SK-N-SH (cell line): ENCODE data around the gene WDFY1. TPM values are rescaled to one million over a fixed set of nuclear protein-coding genes. Genes with fewer than 3 reads are reported as not detected.

ENCODE experiments used
- CTCF ChIA-PET: fragments of 300-600, 350-600 bp; formaldehyde crosslinking; extraction: SDS; loops from one replicate; lab custom pipeline; 2021; lab: Yijun Ruan, JAX
- POLR2A ChIA-PET: fragments of 350-600 bp; sonication (Branson Sonifier 250); formaldehyde crosslinking; extraction: SDS; loops from one replicate; lab custom pipeline; 2020; ENCODE audit warnings: antibody characterized with exemption, inconsistent platforms; lab: Yijun Ruan, JAX
- DNase-seq: peaks from one replicate; pipeline ENCODE4 v3.0.0; 2012
- H2AFZ ChIP-seq: fragments of 200-600 bp; sonication (generic); 2 replicates; pipeline ENCODE4 v1.8.1; 2016; ENCODE audit warnings: antibody characterized with exemption, mild to moderate bottlenecking, low read depth
- H3F3A ChIP-seq: fragments of 200-600 bp; sonication (generic); replicated peaks from 2 replicates; pipeline ENCODE3; 2016; ENCODE audit warnings: antibody characterized with exemption, mild to moderate bottlenecking; ENCODE audit not compliant: insufficient read depth
- H3K27ac ChIP-seq, 2 experiments: fragments of 200-500 bp in 1 of 2; fragments of 200-600 bp in 1 of 2; sonication (Bioruptor generic) in 1 of 2; sonication (generic), shearing (Covaris generic) in 1 of 2; 2 replicates each; pipeline versions ENCODE4 v1.5.1 to v1.6.1; 2014 to 2016; ENCODE audit warnings: low read depth in 2 of 2, inconsistent platforms in 1 of 2, low read length in 1 of 2, mild to moderate bottlenecking in 1 of 2, mixed read lengths in 1 of 2
- H3K27me3 ChIP-seq: fragments of 200-600 bp; sonication (generic), shearing (Covaris generic); 2 replicates; pipeline ENCODE4 v1.6.1; 2016; ENCODE audit warnings: mixed run types; ENCODE audit not compliant: insufficient read depth
- H3K36me3 ChIP-seq, 2 experiments: fragments of 200-500 bp in 1 of 2; fragments of 200-600 bp in 1 of 2; sonication (Bioruptor generic) in 1 of 2; sonication (generic) in 1 of 2; replicated peaks in 1 of 2; 2 replicates each; pipeline versions ENCODE3 to v1.5.1; 2014 to 2016; ENCODE audit warnings: low read length in 1 of 2, mild to moderate bottlenecking in 1 of 2; ENCODE audit not compliant: insufficient read depth in 2 of 2, control insufficient read depth in 1 of 2
- H3K4me1 ChIP-seq, 2 experiments: fragments of 200-500 bp in 1 of 2; fragments of 200-600 bp in 1 of 2; sonication (Bioruptor generic) in 1 of 2; sonication (generic), shearing (Covaris generic) in 1 of 2; 2 replicates each; pipeline versions ENCODE4 v1.5.1 to v1.6.1; 2014 to 2016; ENCODE audit warnings: low read depth in 1 of 2, low read length in 1 of 2, mixed run types in 1 of 2; ENCODE audit not compliant: insufficient read depth in 2 of 2, control insufficient read depth in 1 of 2
- H3K4me2 ChIP-seq: fragments of 200-600 bp; sonication (generic), shearing (Covaris generic); 2 replicates; pipeline ENCODE4 v1.6.1; 2017; ENCODE audit warnings: mixed run types
- H3K4me3 ChIP-seq, 2 experiments: fragments of 200-500 bp in 1 of 2; fragments of 200-600 bp in 1 of 2; sonication (Bioruptor generic) in 1 of 2; sonication (generic), shearing (Covaris generic) in 1 of 2; 2 replicates each; pipeline versions ENCODE4 v1.5.1 to v1.8.1; 2014 to 2016; ENCODE audit warnings: low read depth in 2 of 2, inconsistent platforms in 1 of 2, low read length in 1 of 2, mild to moderate bottlenecking in 1 of 2, mixed read lengths in 1 of 2, moderate library complexity in 1 of 2
- H3K79me2 ChIP-seq: fragments of 200-600 bp; sonication (generic); 2 replicates; pipeline ENCODE4 v1.8.1; 2017; ENCODE audit warnings: mild to moderate bottlenecking; ENCODE audit not compliant: insufficient read depth
- H3K9ac ChIP-seq: fragments of 200-600 bp; sonication (generic); 2 replicates; pipeline ENCODE4 v1.6.1; 2017; ENCODE audit warnings: mixed run types
- H3K9me2 ChIP-seq: fragments of 200-600 bp; sonication (generic); 2 replicates; pipeline ENCODE4 v1.6.1; 2017; ENCODE audit warnings: mixed run types
- H3K9me3 ChIP-seq: fragments of 200-600 bp; sonication (generic); 2 replicates; pipeline ENCODE4 v1.6.1; 2017; ENCODE audit warnings: mixed run types, mild to moderate bottlenecking, moderate library complexity
- H4K20me1 ChIP-seq: fragments of 200-600 bp; sonication (generic); 2 replicates; pipeline ENCODE4 v1.6.1; 2017; ENCODE audit warnings: mild to moderate bottlenecking, mixed run types; ENCODE audit not compliant: insufficient read depth
- FOSL2 ChIP-seq: IDR thresholded peaks from 2 replicates; pipeline ENCODE4 v1.4.0; 2012; ENCODE audit warnings: low read depth, mild to moderate bottlenecking, moderate library complexity, borderline replicate concordance
- FOXM1 ChIP-seq: IDR thresholded peaks from 2 replicates; pipeline ENCODE4 v1.4.0; 2012; ENCODE audit warnings: low read depth, mild to moderate bottlenecking
- JUND ChIP-seq: IDR thresholded peaks from 2 replicates; pipeline ENCODE4 v1.4.0; 2012
- MEF2A ChIP-seq: IDR thresholded peaks from 2 replicates; pipeline ENCODE4 v1.4.0; 2012; ENCODE audit warnings: low read depth, borderline replicate concordance
- MXI1 ChIP-seq: IDR thresholded peaks from 2 replicates; pipeline ENCODE4 v1.6.1; 2012; ENCODE audit warnings: mild to moderate bottlenecking, low read depth, low read length, improper control_type of control experiment
- NFIC ChIP-seq: IDR thresholded peaks from 2 replicates; pipeline ENCODE4 v1.4.0; 2012; ENCODE audit warnings: borderline replicate concordance
- NRF1 ChIP-seq: IDR thresholded peaks from 2 replicates; pipeline ENCODE4 v1.6.1; 2012; ENCODE audit warnings: low read depth, mild to moderate bottlenecking, low read length
- PBX3 ChIP-seq: IDR thresholded peaks from 2 replicates; pipeline ENCODE4; 2012
- POLR2AphosphoS5 ChIP-seq: IDR thresholded peaks from 2 replicates; pipeline ENCODE4 v1.6.1; 2012; ENCODE audit warnings: low read depth, low read length
- SIN3A ChIP-seq: IDR thresholded peaks from 2 replicates; pipeline ENCODE4 v1.6.1; 2012; ENCODE audit warnings: low read depth, mild to moderate bottlenecking, low read length, moderate library complexity, borderline replicate concordance
- TAF1 ChIP-seq: IDR thresholded peaks from 2 replicates; pipeline ENCODE4 v1.6.1; 2012; ENCODE audit warnings: low read depth, mild to moderate bottlenecking, low read length, moderate library complexity, borderline replicate concordance
- TCF12 ChIP-seq: IDR thresholded peaks from 2 replicates; pipeline ENCODE4 v1.4.0; 2012
- TEAD4 ChIP-seq: IDR thresholded peaks from 2 replicates; pipeline ENCODE4 v1.4.0; 2012; ENCODE audit warnings: mild to moderate bottlenecking, borderline replicate concordance; ENCODE audit not compliant: insufficient read depth
- WGBS: methylation state at CpG from one replicate; pipeline ENCODE4 v1.1.6; 2017; ENCODE audit warnings: low lambda C conversion rate; 5-methylcytosine and 5-hydroxymethylcytosine counted together
- polyA plus RNA-seq, 3 experiments: library from polyadenylated mRNA; depleted of rRNA; stranded (reverse); fragments of >200 nt; gene quantifications; 2 replicates each; pipeline ENCODE4 v1.2.3, GENCODE V29; 2012

Gene WDFY1
- polyA plus RNA-seq, 1 of the 3 experiments (the other 2 are of a cell fraction) = 21.7 TPM

- H3K4me2 ChIP-seq = no peak overlapping the region
- no peaks in the 10 kb centered on the region for H3K9me3 ChIP-seq
- H3K36me3 ChIP-seq = peaks cover 0 to 6% of the 10 kb centered on the region in 2 experiments
- H3K4me3 ChIP-seq = no peak overlapping the region
- no peaks in the 10 kb centered on the region for H3K27me3 ChIP-seq
- peak overlapping the region in 1 of 2 experiments; percentile 75; a peak in 2 of 4 replicates for H3K27ac ChIP-seq
- H3K9ac ChIP-seq = no peak overlapping the region
- H3K79me2 ChIP-seq = no peaks in the 10 kb centered on the region
- no peak overlapping the region for H2AFZ ChIP-seq
- H3K9me2 ChIP-seq = no peaks in the 10 kb centered on the region
- POLR2A ChIA-PET = no interaction called here
- peak; percentile 60; the same call in 1 of the 2 replicates for TF ChIP-seq FOSL2
- no peak for TF ChIP-seq NFIC
- peak; percentile 43 for TF ChIP-seq JUND
- no peak for TF ChIP-seq FOXM1
- TF ChIP-seq PBX3 = peak; percentile 81
- peak; percentile 44; the same call in 1 of the 2 replicates for TF ChIP-seq TEAD4
- peak; percentile 43; the same call in 1 of the 2 replicates for TF ChIP-seq TCF12
- peaks cover 0 to 7% of the 10 kb centered on the region in 2 experiments; a peak in 1 of 4 replicates for H3K4me1 ChIP-seq
- CTCF ChIA-PET = no interaction called here
- 17% methylated on average over 1 of the region's 1 CpG for WGBS
- H4K20me1 ChIP-seq = no peaks in the 10 kb centered on the region
- H3F3A ChIP-seq = peaks cover 6% of the 10 kb centered on the region
- DNase-seq = no peak
Measured at GRCh38 chr2:223846515-223846914, 98.6 kb downstream of the WDFY1 start.

GRCh38 chr2:223841436-223842190, 103.5 kb downstream of the WDFY1 start:
- CTCF ChIA-PET = no interaction called here
- WGBS = 88% methylated on average over 3 of the region's 3 CpGs

More at GRCh38 chr2:223841436-223842190, 103.5 kb downstream of the WDFY1 start:
- H3K4me1 ChIP-seq = peaks cover 0 to 2% of the 10 kb centered on the region in 2 experiments; a peak in 1 of 4 replicates
- H2AFZ ChIP-seq = no peak overlapping the region
- no peaks in the 10 kb centered on the region for H3K79me2 ChIP-seq
- no peaks in the 10 kb centered on the region for H3K9me3 ChIP-seq
- H3K9ac ChIP-seq = no peak overlapping the region
- no peaks in the 10 kb centered on the region for H4K20me1 ChIP-seq
- H3K36me3 ChIP-seq = no peaks in the 10 kb centered on the region
- peaks cover 3% of the 10 kb centered on the region for H3F3A ChIP-seq
- no peak overlapping the region for H3K27ac ChIP-seq
- no peaks in the 10 kb centered on the region for H3K9me2 ChIP-seq
- TF ChIP-seq TAF1 (no peak), JUND (no peak), NRF1 (no peak), POLR2AphosphoS5 (no peak), MEF2A (no peak), PBX3 (no peak), NFIC (no peak), MXI1 (no peak), SIN3A (no peak)
- no peak overlapping the region for H3K4me2 ChIP-seq
- DNase-seq = no peak
- H3K4me3 ChIP-seq = no peak overlapping the region
- no peaks in the 10 kb centered on the region for H3K27me3 ChIP-seq
- POLR2A ChIA-PET = no interaction called here
